HCT116 (cell line): ENCODE results near the gene FAM118B. TPM values are rescaled to one million over a fixed set of nuclear protein-coding genes. Genes with fewer than 3 reads are reported as not detected.
A peak's percentile ranks its signal among the peaks of the same experiment; 100 is the strongest.

Source experiments
- ATAC-seq: fragments of 200-7000 bp; cut with Tn5 transposase; 2 replicates; pipeline ENCODE4 v1.9.1; 2020; ENCODE audit warnings: mild to moderate bottlenecking, moderate library complexity
- BruUV-seq: library from RNA; stranded (reverse); fragments of 400-500 nt; replicated peaks from 2 replicates; lab custom pipeline; 2021; lab: Mats Ljungman, UMichigan
- CTCF ChIA-PET: fragments of 300-600 bp; sonication (Branson Sonifier 250); formaldehyde crosslinking; loops from one replicate; lab custom pipeline; 2021; ENCODE audit warnings: antibody characterized with exemption; lab: Charles Lee
- POLR2A ChIA-PET: fragments of 300-600, 350-600 bp; sonication (Branson Sonifier 250); formaldehyde crosslinking; loops from one replicate; lab custom pipeline; 2021; ENCODE audit warnings: antibody characterized with exemption; lab: Charles Lee
- RAD21 ChIA-PET, 2 experiments: fragments of 300-600 bp; sonication (Branson Sonifier 250); formaldehyde crosslinking; loops; one replicate each; lab custom pipeline; 2023; ENCODE audit warnings: low total read pairs in 2 of 2; ENCODE audit not compliant: uncharacterized antibody in 2 of 2, unreplicated experiment in 2 of 2, low non-redundant PET in 1 of 2; lab: Charles Lee
- DNase-seq: peaks from one replicate; pipeline ENCODE4 v3.0.0-alpha.2; 2010; ENCODE audit warnings: low read depth, low spot score
- H2AFZ ChIP-seq: fragments of 200-600 bp; shearing (Covaris generic), sonication (generic); 2 replicates; pipeline ENCODE4 v1.6.1; 2017; ENCODE audit warnings: low read depth, mixed run types, mixed read lengths, antibody characterized with exemption, low read length; ENCODE audit not compliant: poor library complexity, severe bottlenecking
- H3K27ac ChIP-seq: 2 replicates; pipeline ENCODE4 v1.5.1; 2012; ENCODE audit warnings: low read depth, low read length
- H3K27me3 ChIP-seq: fragments of 200-600 bp; sonication (generic); 2 replicates; pipeline ENCODE4 v1.6.1; 2016; ENCODE audit warnings: mixed run types, low read length, mixed read lengths; ENCODE audit not compliant: insufficient read depth
- H3K36me3 ChIP-seq, 2 experiments: fragments of 200-500 bp in 1 of 2; fragments of 200-600 bp in 1 of 2; sonication (Bioruptor generic) in 1 of 2; sonication (generic) in 1 of 2; 2 replicates each; pipeline versions ENCODE4 v1.5.1 to v1.6.1; 2014 to 2016; ENCODE audit warnings: low read length in 2 of 2, inconsistent platforms in 1 of 2, mixed read lengths in 1 of 2, mixed run types in 1 of 2; ENCODE audit not compliant: insufficient read depth in 2 of 2, control insufficient read depth in 1 of 2
- H3K4me1 ChIP-seq, 2 experiments: fragments of 200-600 bp in 1 of 2; sonication (generic) in 1 of 2; 2 replicates each; pipeline versions ENCODE4 v1.5.1 to v1.6.1; 2012 to 2017; ENCODE audit warnings: low read length in 2 of 2, inconsistent platforms in 1 of 2, mild to moderate bottlenecking in 1 of 2, mixed read lengths in 1 of 2, mixed run types in 1 of 2, moderate library complexity in 1 of 2; ENCODE audit not compliant: insufficient read depth in 2 of 2, control insufficient read depth in 1 of 2
- H3K4me2 ChIP-seq: fragments of 200-600 bp; sonication (generic); 2 replicates; pipeline ENCODE4 v1.6.1; 2017; ENCODE audit warnings: mixed run types, low read length, mixed read lengths
- H3K4me3 ChIP-seq, 2 experiments: fragments of 200-600 bp in 1 of 2; sonication (generic) in 1 of 2; replicated peaks in 1 of 2; 2 replicates each; pipeline ENCODE4 v1.5.1; 2011 to 2016; ENCODE audit warnings: low read length in 2 of 2, control low read depth in 1 of 2, low read depth in 1 of 2, mild to moderate bottlenecking in 1 of 2, mixed read lengths in 1 of 2, mixed run types in 1 of 2
- H3K79me2 ChIP-seq: fragments of 200-600 bp; sonication (generic); 2 replicates; pipeline ENCODE4 v1.6.1; 2017; ENCODE audit warnings: mild to moderate bottlenecking, mixed run types, low read length, moderate library complexity, mixed read lengths; ENCODE audit not compliant: insufficient read depth
- H3K9ac ChIP-seq: fragments of 200-600 bp; sonication (generic); 2 replicates; pipeline ENCODE4 v1.6.1; 2016; ENCODE audit warnings: low read length, mixed read lengths
- H3K9me2 ChIP-seq: fragments of 200-600 bp; sonication (generic), shearing (Covaris generic); 2 replicates; pipeline ENCODE4 v1.6.1; 2017; ENCODE audit warnings: mixed run types, mild to moderate bottlenecking, moderate library complexity; ENCODE audit not compliant: insufficient read depth
- H3K9me3 ChIP-seq, 2 experiments: fragments of 200-500 bp in 1 of 2; fragments of 200-600 bp in 1 of 2; sonication (Bioruptor generic) in 1 of 2; sonication (generic) in 1 of 2; 2 replicates each; pipeline ENCODE4 v1.6.1; 2014 to 2017; ENCODE audit warnings: low read length in 2 of 2, mixed read lengths in 2 of 2, inconsistent platforms in 1 of 2, low read depth in 1 of 2, mild to moderate bottlenecking in 1 of 2, mixed run types in 1 of 2, moderate library complexity in 1 of 2; ENCODE audit not compliant: control insufficient read depth in 1 of 2, insufficient read depth in 1 of 2
- H4K20me1 ChIP-seq: fragments of 200-600 bp; sonication (generic), shearing (Covaris generic); 2 replicates; pipeline ENCODE4 v1.6.1; 2017; ENCODE audit warnings: mixed run types, mild to moderate bottlenecking, moderate library complexity; ENCODE audit not compliant: insufficient read depth
- ATF3 ChIP-seq: IDR thresholded peaks from 2 replicates; pipeline ENCODE4 v1.6.1; 2012
- CEBPB ChIP-seq: IDR thresholded peaks from 2 replicates; pipeline ENCODE4 v1.6.1; 2012; ENCODE audit warnings: low read depth
- ELF1 ChIP-seq: IDR thresholded peaks from 2 replicates; pipeline ENCODE4 v1.6.1; 2012; ENCODE audit warnings: low read depth, borderline replicate concordance
- MAX ChIP-seq: IDR thresholded peaks from 2 replicates; pipeline ENCODE4 v1.6.1; 2012
- RAD21 ChIP-seq: IDR thresholded peaks from 2 replicates; pipeline ENCODE4 v1.6.1; 2012; ENCODE audit warnings: low read depth, mild to moderate bottlenecking
- REST ChIP-seq: IDR thresholded peaks from 2 replicates; pipeline ENCODE4 v1.6.1; 2012; ENCODE audit warnings: low read depth
- SIN3A ChIP-seq: IDR thresholded peaks from 2 replicates; pipeline ENCODE4 v1.6.1; 2012; ENCODE audit warnings: low read depth
- SP1 ChIP-seq: IDR thresholded peaks from 2 replicates; pipeline ENCODE4 v1.6.1; 2012; ENCODE audit warnings: low read depth
- TCF7L2 ChIP-seq: IDR thresholded peaks from 2 replicates; pipeline ENCODE4 v1.7.0; 2011; ENCODE audit warnings: borderline replicate concordance, inconsistent platforms; ENCODE audit not compliant: insufficient read depth, insufficient read length; ENCODE audit errors: extremely low read depth
- ZBTB33 ChIP-seq: IDR thresholded peaks from 2 replicates; pipeline ENCODE4 v1.6.1; 2011; ENCODE audit warnings: mild to moderate bottlenecking, low read length, moderate library complexity; ENCODE audit not compliant: insufficient replicate concordance; ENCODE audit errors: extremely low read depth
- ZFX ChIP-seq: fragments of 450-650 bp; IDR thresholded peaks from 2 replicates; pipeline ENCODE4 v1.6.1; 2017
- ZNF274 ChIP-seq: fragments of 200-500 bp; sonication (Bioruptor generic); IDR thresholded peaks from 2 replicates; pipeline ENCODE4 v1.6.1; 2014; ENCODE audit warnings: mild to moderate bottlenecking, low read depth, low read length, inconsistent platforms
- intact Hi-C: fragments of 100-400 bp; cut with micrococcal nuclease; formaldehyde crosslinking; loops from 2 replicates; pipeline ENCODE4 v1.10.0; 2022
- total RNA-seq: library from RNA; stranded (reverse); gene quantifications from one replicate; pipeline ENCODE4 v1.2.1, GENCODE V29; 2021; ENCODE audit not compliant: unreplicated experiment

The FAM118B gene
- total RNA-seq, 1 experiment from 2014 or later = 12.8 TPM

- Histone ChIP-seq H3K9me2 (no peaks in the 10 kb centered on the region), H3K27ac (peak overlapping the region; percentile 71), H3K4me1 (peaks cover 11 to 26% of the 10 kb centered on the region in 2 experiments; a peak in 3 of 4 replicates), H4K20me1 (no peaks in the 10 kb centered on the region), H3K4me3 (peak overlapping the region; percentile 71 to 80), H2AFZ (no peak overlapping the region), H3K27me3 (no peaks in the 10 kb centered on the region), H3K36me3 (0 out of 4 replicates have a peak, but pooled peaks cover 0 to 6% of the 10 kb centered on the region in 2 experiments), H3K4me2 (peak overlapping the region; percentile 79), H3K79me2 (peaks cover 11% of the 10 kb centered on the region; the same call in 1 of the 2 replicates), H3K9me3 (no peaks in the 10 kb centered on the region)
- RAD21 ChIA-PET = no interaction called here
- CTCF ChIA-PET = no interaction called here
- intact Hi-C loops = no loop called here
- TSS peak; percentile 62 for BruUV-seq
- ATAC-seq (peak; percentile 33), DNase-seq (no peak)
- POLR2A ChIA-PET = no interaction called here
- TF ChIP-seq TCF7L2 (no peak), SP1 (no peak), ZNF274 (no peak), ATF3 (no peak), ZBTB33 (no peak), SIN3A (no peak), CEBPB (no peak), RAD21 (no peak), ELF1 (no peak), REST (no peak), MAX (no peak), ZFX (no peak)
- TF ChIP-seq, all 23 proteins: peak for 0
- H3K9ac ChIP-seq = peak overlapping the region; percentile 78
Observed at GRCh38 chr11:126282361-126282735, 70.8 kb downstream of the FAM118B start.
